ENCODE measurements around the gene MET. TPM values are rescaled to one million over a fixed set of nuclear protein-coding genes. Genes with fewer than 3 reads are reported as not detected.

The MET gene
- total RNA-seq, 2 donors from 2014 or later, result 2.5 to 7.3 TPM

DNA sequence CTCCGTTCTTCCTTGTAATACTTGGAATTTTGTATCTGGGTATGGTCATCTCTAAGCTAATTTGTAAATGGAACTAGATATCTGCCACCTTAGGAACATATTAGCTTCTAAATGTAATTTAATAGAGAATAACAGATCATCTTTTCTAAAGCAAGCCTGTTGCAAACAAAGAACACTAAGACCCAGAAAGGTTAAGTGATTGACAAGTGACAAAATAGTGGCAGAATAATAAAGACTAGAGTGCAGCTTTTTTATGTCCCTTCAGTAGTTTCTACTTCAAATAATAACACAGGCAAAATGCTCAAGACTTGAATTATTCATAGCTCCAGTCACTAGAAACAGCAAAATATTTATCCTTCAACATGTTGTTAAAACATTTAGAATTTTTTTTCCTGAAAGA is 91.7 kb downstream of the MET start:
- Mint-ChIP-seq H3K27ac (no peak overlapping the region), H3K4me3 (no peak overlapping the region), H3K4me1 (peaks cover 1% of the 10 kb centered on the region), H3K36me3 (ENCODE audit: low read depth) (no peaks in the 10 kb centered on the region), H3K27me3 (ENCODE audit: insufficient read depth) (no peaks in the 10 kb centered on the region), H3K9me3 (no peaks in the 10 kb centered on the region)
- Histone ChIP-seq H3K9me3 (ENCODE audit: control insufficient read depth, low read length) (no peaks in the 10 kb centered on the region), H3K9ac (ENCODE audit: extremely low read depth, low read length, poor library complexity, severe bottlenecking) (no peak overlapping the region), H3K4me1 (ENCODE audit: control insufficient read depth, insufficient read depth, low read length) (no peaks in the 10 kb centered on the region), H3K27me3 (ENCODE audit: control insufficient read depth, insufficient read depth, low read length, poor library complexity, severe bottlenecking) (no peaks in the 10 kb centered on the region), H3K4me3 (ENCODE audit: low read length) (no peak overlapping the region), H3K27ac (ENCODE audit: low read depth, low read length) (no peak overlapping the region), H3K36me3 (ENCODE audit: control insufficient read depth, insufficient read depth, low read length) (no peaks in the 10 kb centered on the region)
- WGBS, 2 experiments (ENCODE audit: insufficient coverage in 1 of 2, insufficient read length in 1 of 2), result 100% methylated on average over 1 of the region's 1 CpG; no CpG with 5 or more reads in 1 of the 2 experiments
- no peak for DNase-seq
- TF ChIP-seq, protein P1, sequence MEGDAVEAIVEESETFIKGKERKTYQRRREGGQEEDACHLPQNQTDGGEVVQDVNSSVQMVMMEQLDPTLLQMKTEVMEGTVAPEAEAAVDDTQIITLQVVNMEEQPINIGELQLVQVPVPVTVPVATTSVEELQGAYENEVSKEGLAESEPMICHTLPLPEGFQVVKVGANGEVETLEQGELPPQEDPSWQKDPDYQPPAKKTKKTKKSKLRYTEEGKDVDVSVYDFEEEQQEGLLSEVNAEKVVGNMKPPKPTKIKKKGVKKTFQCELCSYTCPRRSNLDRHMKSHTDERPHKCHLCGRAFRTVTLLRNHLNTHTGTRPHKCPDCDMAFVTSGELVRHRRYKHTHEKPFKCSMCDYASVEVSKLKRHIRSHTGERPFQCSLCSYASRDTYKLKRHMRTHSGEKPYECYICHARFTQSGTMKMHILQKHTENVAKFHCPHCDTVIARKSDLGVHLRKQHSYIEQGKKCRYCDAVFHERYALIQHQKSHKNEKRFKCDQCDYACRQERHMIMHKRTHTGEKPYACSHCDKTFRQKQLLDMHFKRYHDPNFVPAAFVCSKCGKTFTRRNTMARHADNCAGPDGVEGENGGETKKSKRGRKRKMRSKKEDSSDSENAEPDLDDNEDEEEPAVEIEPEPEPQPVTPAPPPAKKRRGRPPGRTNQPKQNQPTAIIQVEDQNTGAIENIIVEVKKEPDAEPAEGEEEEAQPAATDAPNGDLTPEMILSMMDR (conservative IDR thresholded peaks at IDR 0.05), result no peak

DNA sequence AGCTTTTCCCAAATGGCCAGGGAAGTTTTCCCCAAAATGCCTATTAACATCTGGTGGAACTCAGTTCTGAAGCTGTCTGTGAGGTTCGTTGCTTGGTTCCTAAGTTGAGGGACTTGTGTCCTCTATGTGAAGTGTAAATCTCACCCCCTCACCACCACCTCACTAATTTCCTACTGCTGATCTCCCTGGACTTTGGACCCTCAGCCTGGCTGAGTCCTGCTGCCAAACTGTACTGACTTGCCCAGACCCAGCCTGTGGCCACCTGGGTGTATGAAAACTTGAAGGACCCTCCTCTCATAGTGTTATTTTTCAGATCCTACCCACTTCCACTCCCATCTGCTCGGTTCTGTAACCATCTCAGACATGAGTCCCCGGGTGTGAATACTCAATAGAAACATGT is 94.9 kb downstream of the MET start:
- Histone ChIP-seq H3K27ac (ENCODE audit: low read depth, low read length) (no peak overlapping the region), H3K9ac (ENCODE audit: extremely low read depth, low read length, poor library complexity, severe bottlenecking) (no peak overlapping the region), H3K4me1 (ENCODE audit: control insufficient read depth, insufficient read depth, low read length) (no peaks in the 10 kb centered on the region), H3K27me3 (ENCODE audit: control insufficient read depth, insufficient read depth, low read length, poor library complexity, severe bottlenecking) (no peaks in the 10 kb centered on the region), H3K4me3 (ENCODE audit: low read length) (no peak overlapping the region), H3K9me3 (ENCODE audit: control insufficient read depth, low read length) (no peaks in the 10 kb centered on the region), H3K36me3 (ENCODE audit: control insufficient read depth, insufficient read depth, low read length) (no peaks in the 10 kb centered on the region)
- H3K36me3 Mint-ChIP-seq (ENCODE audit: low read depth), result no peaks in the 10 kb centered on the region
- TF ChIP-seq, protein P1 (conservative IDR thresholded peaks at IDR 0.05), result no peak
- no peaks in the 10 kb centered on the region for H3K27me3 Mint-ChIP-seq (ENCODE audit: insufficient read depth)
- peaks cover 1% of the 10 kb centered on the region for H3K4me1 Mint-ChIP-seq
- no peaks in the 10 kb centered on the region for H3K9me3 Mint-ChIP-seq
- H3K4me3 Mint-ChIP-seq, result no peak overlapping the region
- WGBS, 2 experiments (ENCODE audit: insufficient coverage in 1 of 2, insufficient read length in 1 of 2), result 93% methylated on average over 3 of the region's 3 CpGs; no CpG with 5 or more reads in 1 of the 2 experiments
- no peak for DNase-seq
- H3K27ac Mint-ChIP-seq, result no peak overlapping the region

DNA sequence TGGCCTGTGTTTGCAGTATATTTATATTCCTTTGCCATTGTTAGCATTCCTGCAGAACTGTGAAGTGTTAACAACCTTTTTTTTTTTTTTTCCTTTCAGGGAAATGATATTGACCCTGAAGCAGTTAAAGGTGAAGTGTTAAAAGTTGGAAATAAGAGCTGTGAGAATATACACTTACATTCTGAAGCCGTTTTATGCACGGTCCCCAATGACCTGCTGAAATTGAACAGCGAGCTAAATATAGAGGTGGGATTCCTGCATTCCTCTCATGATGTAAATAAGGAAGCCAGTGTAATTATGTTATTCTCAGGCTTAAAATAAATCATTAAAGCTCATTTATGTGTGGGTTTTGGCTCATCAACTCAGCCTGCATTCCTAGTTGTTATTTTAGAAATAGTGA is 97.5 kb downstream of the MET start:
- Histone ChIP-seq H3K27me3 (ENCODE audit: control insufficient read depth, insufficient read depth, low read length, poor library complexity, severe bottlenecking) (peaks cover 15% of the 10 kb centered on the region), H3K36me3 (ENCODE audit: control insufficient read depth, insufficient read depth, low read length) (no peaks in the 10 kb centered on the region), H3K9ac (ENCODE audit: extremely low read depth, low read length, poor library complexity, severe bottlenecking) (no peak overlapping the region), H3K9me3 (ENCODE audit: control insufficient read depth, low read length) (no peaks in the 10 kb centered on the region), H3K27ac (ENCODE audit: low read depth, low read length) (no peak overlapping the region), H3K4me3 (ENCODE audit: low read length) (no peak overlapping the region), H3K4me1 (ENCODE audit: control insufficient read depth, insufficient read depth, low read length) (no peaks in the 10 kb centered on the region)
- DNase-seq, result no peak
- Mint-ChIP-seq H3K36me3 (ENCODE audit: low read depth) (no peaks in the 10 kb centered on the region), H3K9me3 (no peaks in the 10 kb centered on the region), H3K4me1 (peaks cover 4% of the 10 kb centered on the region), H3K27me3 (ENCODE audit: insufficient read depth) (peaks cover 23% of the 10 kb centered on the region), H3K27ac (no peak overlapping the region), H3K4me3 (no peak overlapping the region)
- WGBS, 2 experiments (ENCODE audit: insufficient coverage in 1 of 2, insufficient read length in 1 of 2), result 94 to 100% methylated on average over 2 to 3 of the region's 3 CpGs
- TF ChIP-seq, protein P1 (conservative IDR thresholded peaks at IDR 0.05), result no peak
